RWPE1 (cell line): ENCODE measurements around the gene MARCHF3.
"Not testable (repeated sequence)": the region's sequence is repeated elsewhere in the genome, so short reads cannot be mapped to it uniquely, and the experiment has no call there.

Source experiments
- CTCF ChIA-PET: fragments of 350-600 bp; sonication (Branson Sonifier 250); formaldehyde crosslinking; extraction: SDS; loops from one replicate; lab custom pipeline; 2021; lab: Yijun Ruan, JAX
- POLR2A ChIA-PET: fragments of 400-600 bp; formaldehyde crosslinking; extraction: SDS; loops from one replicate; lab custom pipeline; 2020; ENCODE audit warnings: antibody characterized with exemption; ENCODE audit not compliant: low non-redundant PET; lab: Yijun Ruan, JAX
- DNase-seq: peaks from one replicate; pipeline ENCODE4 v3.0.0; 2012; ENCODE audit warnings: low spot score
- H3K27ac ChIP-seq: fragments of 450-650 bp; 2 replicates; pipeline ENCODE4 v1.5.1; 2017
- TF ChIP-seq, protein P1 (sequence below): fragments of 450-650 bp; conservative IDR thresholded peaks from 2 replicates; pipeline ENCODE4 v1.5.1; 2017; ENCODE audit warnings: low read depth, mild to moderate bottlenecking

The MARCHF3 gene

GRCh38 chr5:126914801-126915436, 115.4 kb downstream of the MARCHF3 start:
- TF ChIP-seq, protein P1, sequence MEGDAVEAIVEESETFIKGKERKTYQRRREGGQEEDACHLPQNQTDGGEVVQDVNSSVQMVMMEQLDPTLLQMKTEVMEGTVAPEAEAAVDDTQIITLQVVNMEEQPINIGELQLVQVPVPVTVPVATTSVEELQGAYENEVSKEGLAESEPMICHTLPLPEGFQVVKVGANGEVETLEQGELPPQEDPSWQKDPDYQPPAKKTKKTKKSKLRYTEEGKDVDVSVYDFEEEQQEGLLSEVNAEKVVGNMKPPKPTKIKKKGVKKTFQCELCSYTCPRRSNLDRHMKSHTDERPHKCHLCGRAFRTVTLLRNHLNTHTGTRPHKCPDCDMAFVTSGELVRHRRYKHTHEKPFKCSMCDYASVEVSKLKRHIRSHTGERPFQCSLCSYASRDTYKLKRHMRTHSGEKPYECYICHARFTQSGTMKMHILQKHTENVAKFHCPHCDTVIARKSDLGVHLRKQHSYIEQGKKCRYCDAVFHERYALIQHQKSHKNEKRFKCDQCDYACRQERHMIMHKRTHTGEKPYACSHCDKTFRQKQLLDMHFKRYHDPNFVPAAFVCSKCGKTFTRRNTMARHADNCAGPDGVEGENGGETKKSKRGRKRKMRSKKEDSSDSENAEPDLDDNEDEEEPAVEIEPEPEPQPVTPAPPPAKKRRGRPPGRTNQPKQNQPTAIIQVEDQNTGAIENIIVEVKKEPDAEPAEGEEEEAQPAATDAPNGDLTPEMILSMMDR, result no peak
- CTCF ChIA-PET, result no interaction called here
- POLR2A ChIA-PET, result no interaction called here
- no peak for DNase-seq
- H3K27ac ChIP-seq, result no peak overlapping the region

- no peak for DNase-seq
- CTCF ChIA-PET, result no interaction called here
Measured at GRCh38 chr5:126912616-126913200, 117.7 kb downstream of the MARCHF3 start.

GRCh38 chr5:126911986-126912385, 118.4 kb downstream of the MARCHF3 start:
- DNase-seq, result no peak
- H3K27ac ChIP-seq, result no peak overlapping the region
- TF ChIP-seq, protein P1, result no peak
- POLR2A ChIA-PET, result no interaction called here
- CTCF ChIA-PET, result no interaction called here

More at GRCh38 chr5:126912616-126913200, 117.7 kb downstream of the MARCHF3 start:
- POLR2A ChIA-PET, result no interaction called here
- no peak overlapping the region for H3K27ac ChIP-seq
- TF ChIP-seq, protein P1, result no peak

- H3K27ac ChIP-seq, result no peak overlapping the region
- CTCF ChIA-PET, result interaction anchor here (0.5 kb wide), 1 partner anchor 379 kb away, joined by 3 read pairs; no protein-coding TSS in a partner anchor
- TF ChIP-seq, protein P1, result no peak
- no peak for DNase-seq
- POLR2A ChIA-PET, result no interaction called here
Measured at GRCh38 chr5:126909856-126910255, 120.5 kb downstream of the MARCHF3 start.

DNA sequence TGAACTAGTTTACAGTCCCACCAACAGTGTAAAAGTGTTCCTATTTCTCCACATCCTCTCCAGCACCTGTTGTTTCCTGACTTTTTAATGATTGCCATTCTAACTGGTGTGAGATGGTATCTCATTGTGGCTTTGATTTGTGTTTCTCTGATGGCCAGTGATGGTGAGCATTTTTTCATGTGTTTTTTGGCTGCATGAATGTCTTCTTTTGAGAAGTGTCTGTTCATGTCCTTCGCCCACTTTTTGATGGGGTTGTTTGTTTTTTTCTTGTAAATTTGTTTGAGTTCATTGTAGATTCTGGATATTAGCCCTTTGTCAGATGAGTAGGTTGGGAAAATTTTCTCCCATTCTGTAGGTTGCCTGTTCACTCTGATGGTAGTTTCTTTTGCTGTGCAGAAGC, 126.0 kb downstream of the MARCHF3 start:
- POLR2A ChIA-PET, CTCF ChIA-PET, DNase-seq, H3K27ac ChIP-seq: not testable (repeated sequence)

- ChIA-PET CTCF (interaction anchor here (0.8 kb wide), 1 partner anchor 540 kb away, joined by 3 read pairs; no protein-coding TSS in a partner anchor), POLR2A (no interaction called here)
- no peak for DNase-seq
- TF ChIP-seq, protein P1, result no peak
- H3K27ac ChIP-seq, result no peak overlapping the region
Measured at GRCh38 chr5:126900796-126901195, 129.6 kb downstream of the MARCHF3 start.

DNA sequence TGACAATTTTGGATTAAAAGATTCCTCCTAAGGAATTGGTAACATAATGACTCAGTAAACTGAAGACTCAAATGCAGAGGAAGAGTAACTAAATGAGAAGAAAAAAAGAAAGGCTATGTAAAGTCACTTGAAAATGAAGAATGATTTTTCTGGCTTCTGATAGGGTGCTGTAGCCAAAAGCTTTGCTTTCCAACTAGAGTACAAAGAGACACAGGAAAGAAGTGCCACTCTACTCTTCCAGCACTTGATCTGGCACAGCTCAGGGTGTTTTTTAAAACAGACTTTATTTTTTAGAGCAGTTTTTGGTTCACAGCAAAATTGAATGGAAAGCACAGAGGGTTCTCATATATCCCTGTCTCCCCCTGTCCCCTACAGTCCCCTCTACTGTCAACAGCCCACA, 130.9 kb downstream of the MARCHF3 start:
- TF ChIP-seq, protein P1, result no peak
- CTCF ChIA-PET, result interaction anchor here (1.0 kb wide), 1 partner anchor 130 kb away, joined by 4 read pairs; no protein-coding TSS in a partner anchor
- no peak for DNase-seq
- POLR2A ChIA-PET, result no interaction called here
- no peak overlapping the region for H3K27ac ChIP-seq
